GM18907 (cell line): ENCODE results near the gene MAD1L1.

Experiments used
- ATAC-seq: cut with Tn5 transposase; IDR thresholded peaks from one replicate; pipeline ENCODE4 v1.9.1; 2021; ENCODE audit warnings: mild to moderate bottlenecking, moderate library complexity; ENCODE audit not compliant: unreplicated experiment

Gene MAD1L1

GRCh38 chr7:2142386-2142785 is 90.4 kb downstream of the MAD1L1 start:
- ATAC-seq, result no peak

GRCh38 chr7:2141651-2142050 is 91.1 kb downstream of the MAD1L1 start:
- ATAC-seq, result no peak

GRCh38 chr7:2141021-2141410 is 91.7 kb downstream of the MAD1L1 start:
- no peak for ATAC-seq

- no peak for ATAC-seq
These were observed 92.3 kb downstream of the MAD1L1 start for GRCh38 chr7:2140216-2141020.

- no peak for ATAC-seq
These were observed 93.6 kb downstream of the MAD1L1 start for GRCh38 chr7:2139004-2139699.

- peak; percentile 61 for ATAC-seq
These were observed 94.5 kb downstream of the MAD1L1 start for GRCh38 chr7:2138146-2138765.

GRCh38 chr7:2134740-2135139 is 98.0 kb downstream of the MAD1L1 start:
- no peak for ATAC-seq

- no peak for ATAC-seq
These were observed 100.5 kb downstream of the MAD1L1 start for GRCh38 chr7:2132243-2132642.

- ATAC-seq, result no peak
These were observed 100.9 kb downstream of the MAD1L1 start for GRCh38 chr7:2131800-2132199.

- ATAC-seq, result no peak
These were observed 101.4 kb downstream of the MAD1L1 start for GRCh38 chr7:2131341-2131740.

GRCh38 chr7:2130096-2130375 is 102.7 kb downstream of the MAD1L1 start:
- no peak for ATAC-seq

GRCh38 chr7:2129323-2130095 is 103.2 kb downstream of the MAD1L1 start:
- ATAC-seq, result no peak

- ATAC-seq, result no peak
These were observed 104.0 kb downstream of the MAD1L1 start for GRCh38 chr7:2128601-2129322.

GRCh38 chr7:2126621-2127020 is 106.1 kb downstream of the MAD1L1 start:
- ATAC-seq, result no peak

GRCh38 chr7:2125931-2126330 is 106.8 kb downstream of the MAD1L1 start:
- no peak for ATAC-seq

- no peak for ATAC-seq
These were observed 108.0 kb downstream of the MAD1L1 start for GRCh38 chr7:2124604-2125345.

- ATAC-seq, result no peak
These were observed 108.8 kb downstream of the MAD1L1 start for GRCh38 chr7:2123916-2124315.

GRCh38 chr7:2123360-2123759 is 109.4 kb downstream of the MAD1L1 start:
- ATAC-seq, result no peak

GRCh38 chr7:2122651-2123050 is 110.1 kb downstream of the MAD1L1 start:
- ATAC-seq, result no peak
